Suprapubic skin (tissue), 4 donors: ENCODE data around the gene PDE7B.

Source experiments
- CTCF ChIP-seq, 2 donors: fragments of 200-600 bp in 1 of 2; fragments of 450-650 bp in 1 of 2; sonication (generic) in 1 of 2; IDR thresholded peaks; one replicate each; pipeline ENCODE4 v1.5.1; 2016 to 2019; ENCODE audit warnings: antibody characterized with exemption in 2 of 2, mild to moderate bottlenecking in 1 of 2, moderate library complexity in 1 of 2
- EP300 ChIP-seq: sonication (generic); formaldehyde crosslinking; IDR thresholded peaks from one replicate; pipeline ENCODE4 v1.6.1; 2017; ENCODE audit warnings: antibody characterized with exemption
- POLR2A ChIP-seq, 2 donors: fragments of 450-650 bp; IDR thresholded peaks; one replicate each; pipeline ENCODE4 v1.6.1; 2017; ENCODE audit warnings: antibody characterized with exemption in 2 of 2, mild to moderate bottlenecking in 2 of 2, moderate library complexity in 2 of 2
- POLR2AphosphoS5 ChIP-seq, 3 donors: sonication (generic); formaldehyde crosslinking; IDR thresholded peaks; one replicate each; pipeline ENCODE4 v1.6.1; 2017; ENCODE audit warnings: antibody characterized with exemption in 3 of 3

- TF ChIP-seq CTCF (IDR thresholded peaks at IDR 0.05) (no peak), EP300 (no peak), POLR2A (IDR thresholded peaks at IDR 0.05) (no peak), POLR2AphosphoS5 (IDR thresholded peaks at IDR 0.05) (no peak)
Observed at GRCh38 chr6:135870722-135871121, 19.2 kb downstream of the PDE7B start.
